OCI-LY7 (cell line): ENCODE measurements around the gene PPP1R14C.

ENCODE experiments used
- EZH2phosphoT487 ChIP-seq: fragments of 200-600 bp; sonication (generic); IDR thresholded peaks from 2 replicates; pipeline ENCODE4 v1.6.1; 2018; ENCODE audit warnings: low read depth, borderline replicate concordance, mild to moderate bottlenecking, mixed run types, antibody characterized with exemption, low read length, moderate library complexity, mixed read lengths
- TF ChIP-seq, protein P1 (sequence below): fragments of 200-600 bp; sonication (generic); conservative IDR thresholded peaks from 2 replicates; pipeline ENCODE4 v1.5.1; 2014; ENCODE audit warnings: mild to moderate bottlenecking, antibody characterized with exemption, low read length, moderate library complexity, mixed read lengths

GRCh38 chr6:150115769-150116168, 27.1 kb upstream of the PPP1R14C start:
- TF ChIP-seq, protein P1, sequence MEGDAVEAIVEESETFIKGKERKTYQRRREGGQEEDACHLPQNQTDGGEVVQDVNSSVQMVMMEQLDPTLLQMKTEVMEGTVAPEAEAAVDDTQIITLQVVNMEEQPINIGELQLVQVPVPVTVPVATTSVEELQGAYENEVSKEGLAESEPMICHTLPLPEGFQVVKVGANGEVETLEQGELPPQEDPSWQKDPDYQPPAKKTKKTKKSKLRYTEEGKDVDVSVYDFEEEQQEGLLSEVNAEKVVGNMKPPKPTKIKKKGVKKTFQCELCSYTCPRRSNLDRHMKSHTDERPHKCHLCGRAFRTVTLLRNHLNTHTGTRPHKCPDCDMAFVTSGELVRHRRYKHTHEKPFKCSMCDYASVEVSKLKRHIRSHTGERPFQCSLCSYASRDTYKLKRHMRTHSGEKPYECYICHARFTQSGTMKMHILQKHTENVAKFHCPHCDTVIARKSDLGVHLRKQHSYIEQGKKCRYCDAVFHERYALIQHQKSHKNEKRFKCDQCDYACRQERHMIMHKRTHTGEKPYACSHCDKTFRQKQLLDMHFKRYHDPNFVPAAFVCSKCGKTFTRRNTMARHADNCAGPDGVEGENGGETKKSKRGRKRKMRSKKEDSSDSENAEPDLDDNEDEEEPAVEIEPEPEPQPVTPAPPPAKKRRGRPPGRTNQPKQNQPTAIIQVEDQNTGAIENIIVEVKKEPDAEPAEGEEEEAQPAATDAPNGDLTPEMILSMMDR = no peak
- no peak for TF ChIP-seq EZH2phosphoT487
